GM12892 (cell line): ENCODE data around the gene HLF.

Experiments used
- POLR2A ChIP-seq: IDR thresholded peaks from 2 replicates; pipeline ENCODE4 v1.6.1; 2011; ENCODE audit warnings: low read depth, low read length, control low read depth
- POLR2AphosphoS5 ChIP-seq: IDR thresholded peaks from 2 replicates; pipeline ENCODE4 v1.6.1; 2011; ENCODE audit warnings: low read depth, low read length, control low read depth
- TAF1 ChIP-seq: IDR thresholded peaks from 2 replicates; pipeline ENCODE4 v1.6.1; 2011; ENCODE audit warnings: low read depth, mild to moderate bottlenecking, control low read depth, low read length, borderline replicate concordance

- TF ChIP-seq POLR2AphosphoS5 (no peak), POLR2A (no peak), TAF1 (no peak)
Observed at GRCh38 chr17:55354941-55355340, 90.2 kb downstream of the HLF start.
